Right hindlimb (tissue), 1 donor: ENCODE data around the gene GRIK4.
A peak's percentile ranks its signal among the peaks of the same experiment; 100 is the strongest.

Experiments
- DNase-seq: peaks from one replicate; pipeline ENCODE4 v3.0.0-alpha.2; 2018

The GRIK4 gene

DNA sequence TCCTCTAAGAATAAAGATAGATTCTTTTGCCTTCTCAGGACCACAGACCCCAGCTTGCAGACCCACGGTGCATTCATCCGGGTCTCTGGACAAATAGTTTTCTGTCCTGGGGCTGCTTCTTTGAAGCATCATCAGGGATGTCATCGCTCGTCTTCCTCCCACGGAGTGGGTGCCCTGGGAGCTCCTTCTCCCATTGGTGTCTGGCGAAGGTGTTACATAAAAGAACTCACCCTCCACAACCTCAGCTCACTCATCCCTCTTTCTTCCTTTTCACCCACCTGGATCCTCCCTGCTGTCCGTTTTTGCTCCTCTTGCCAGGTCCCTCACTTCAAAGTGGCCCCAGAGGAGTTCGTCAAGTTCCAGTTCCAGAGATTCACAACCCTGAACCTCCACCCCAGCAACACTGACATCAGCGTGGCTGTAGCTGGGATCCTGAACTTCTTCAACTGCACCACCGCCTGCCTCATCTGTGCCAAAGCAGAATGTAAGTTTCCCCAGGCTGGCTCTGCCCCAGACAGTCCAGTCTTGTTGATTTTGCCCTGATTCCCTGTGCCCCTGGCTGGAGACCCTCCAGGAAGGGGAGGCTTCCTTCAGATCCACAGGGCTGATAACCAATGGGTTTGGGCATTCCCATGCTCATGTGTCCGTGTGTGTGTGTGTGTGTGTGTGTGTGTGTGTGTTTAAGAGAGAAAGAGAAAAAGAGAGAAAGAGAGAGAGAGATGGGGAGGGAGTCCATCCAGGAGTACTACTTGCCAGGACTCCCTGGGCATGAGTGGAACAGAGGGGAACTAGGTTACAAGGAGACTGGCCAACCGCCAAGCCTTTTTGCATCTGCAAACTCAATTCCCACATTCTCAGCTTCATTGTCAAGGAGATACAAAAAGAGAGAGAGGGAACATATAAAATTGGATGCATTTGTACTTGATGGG, 308.2 kb downstream of the GRIK4 start:
- peak; percentile 56 for DNase-seq

DNA sequence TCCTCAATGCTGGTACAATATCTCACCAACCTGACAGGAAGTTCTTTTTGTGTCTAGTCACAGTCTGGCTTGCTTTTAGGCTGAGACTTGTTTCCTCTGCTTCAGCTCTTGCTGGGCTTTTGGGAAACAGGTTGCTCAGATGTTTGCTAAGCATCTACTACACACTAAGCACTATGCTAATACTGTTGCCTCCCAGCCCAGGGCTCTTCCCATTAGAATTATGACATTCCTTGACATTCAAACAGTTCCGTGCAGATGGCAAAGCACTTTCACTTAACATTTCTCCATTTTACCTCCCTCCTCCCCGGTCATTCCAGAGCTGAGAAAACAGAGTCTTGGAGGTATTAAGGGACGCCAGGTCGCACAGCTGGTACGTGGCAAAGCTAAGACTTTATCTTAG, 311.6 kb downstream of the GRIK4 start:
- DNase-seq: no peak

DNA sequence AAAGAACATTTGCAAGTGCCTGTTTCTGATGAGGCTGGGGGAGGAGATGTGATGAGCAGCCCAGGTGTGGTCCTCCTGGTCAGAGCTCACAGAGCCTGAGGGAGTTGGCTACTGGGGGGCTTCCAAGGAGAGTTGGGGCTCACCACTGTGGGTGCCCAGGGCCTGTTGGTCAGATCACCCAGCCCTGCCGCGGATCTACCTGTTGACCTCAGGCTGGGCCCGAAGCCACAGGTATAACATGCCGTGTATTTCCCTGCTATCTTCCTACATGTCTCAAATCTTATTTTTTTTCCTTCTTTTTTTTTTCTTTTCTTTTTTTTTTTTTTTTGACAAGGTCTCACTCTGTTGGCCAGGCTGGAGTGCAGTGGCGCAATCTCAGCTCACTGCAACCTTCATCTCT, 312.7 kb downstream of the GRIK4 start:
- DNase-seq: no peak

DNA sequence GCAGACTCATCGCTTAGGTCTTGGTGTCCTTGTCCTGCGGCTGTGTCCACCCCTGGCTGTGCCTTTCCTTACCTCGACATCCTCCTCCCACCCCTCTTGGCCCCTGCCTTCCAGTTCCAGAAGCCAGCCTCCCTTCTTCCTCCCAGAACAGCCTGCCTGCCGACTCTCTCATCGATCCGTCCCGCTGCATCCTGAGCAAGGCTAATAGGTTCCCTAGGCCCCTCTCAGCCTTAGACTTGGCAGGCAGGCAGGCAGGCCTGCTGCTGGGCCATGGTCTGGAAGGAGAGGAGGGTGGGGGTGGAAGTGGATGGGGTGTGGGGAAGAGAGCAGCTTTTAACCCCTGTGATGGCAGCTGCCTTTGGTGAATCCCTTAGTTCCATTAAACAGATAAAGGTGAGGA, 315.6 kb downstream of the GRIK4 start:
- DNase-seq: peak; percentile 45

DNA sequence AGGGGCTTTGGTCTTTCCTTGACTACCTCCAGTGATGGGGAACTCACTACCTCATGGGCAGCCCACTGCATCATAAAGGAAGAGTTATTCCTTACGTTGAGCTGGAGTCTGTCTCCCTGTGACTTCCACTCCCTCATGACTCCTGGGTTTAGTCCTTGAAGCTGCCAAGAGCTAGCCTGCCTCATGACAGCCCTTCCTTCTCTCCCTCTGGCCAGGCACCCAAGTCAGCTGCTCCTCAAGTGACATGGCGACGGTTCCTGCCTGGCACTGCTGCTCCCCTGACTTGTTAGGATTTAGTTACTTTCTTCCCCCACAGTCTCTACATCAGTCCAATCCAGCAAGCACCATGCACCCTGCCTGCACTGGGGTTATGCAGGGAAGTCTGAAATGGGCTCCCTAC, 316.3 kb downstream of the GRIK4 start:
- no peak for DNase-seq

DNA sequence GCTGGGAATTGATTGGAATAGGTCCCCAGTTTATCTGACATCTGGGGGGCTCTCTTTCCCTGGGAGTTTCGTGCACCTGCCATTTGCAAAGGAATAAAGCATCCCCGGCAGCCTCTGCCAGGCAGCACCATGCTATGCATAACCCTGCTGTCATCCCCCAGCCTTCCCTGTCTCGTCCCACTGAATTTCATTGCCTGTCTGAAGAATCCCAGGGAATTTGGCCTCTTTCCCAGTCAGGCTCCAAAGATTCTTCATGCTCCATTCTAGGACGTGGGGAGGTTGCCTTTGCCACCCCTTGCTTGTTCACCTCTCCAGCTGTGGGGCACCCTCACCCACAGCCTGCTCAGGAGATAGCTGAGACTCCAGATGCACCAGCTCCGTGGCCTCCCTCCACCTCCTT, 317.3 kb downstream of the GRIK4 start:
- no peak for DNase-seq

DNA sequence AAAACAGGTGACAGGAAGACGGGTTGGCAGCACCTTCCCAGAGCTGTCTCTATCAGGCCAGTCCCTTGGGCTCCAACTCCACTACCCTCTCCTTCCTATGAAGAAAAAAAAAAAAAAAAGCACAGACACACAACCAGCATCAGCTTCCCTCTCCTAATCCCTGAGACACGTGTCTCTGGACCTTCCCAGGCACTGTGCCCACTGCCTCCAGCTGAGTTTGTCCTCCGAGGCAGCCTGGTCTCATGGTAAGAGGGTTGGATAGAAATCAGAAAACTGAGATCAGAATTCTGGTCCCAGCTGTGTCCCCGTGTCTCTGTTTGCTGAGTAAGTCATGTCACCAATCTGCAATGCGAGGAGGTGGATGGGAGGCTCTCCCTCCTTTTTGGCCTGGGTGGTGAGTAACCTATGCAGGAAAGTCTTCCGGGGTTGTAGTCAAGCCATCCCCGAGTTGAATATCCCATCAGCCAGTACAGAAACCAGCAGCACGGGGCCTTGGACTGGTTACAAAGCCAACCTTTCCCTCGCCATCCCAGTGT, 318.6 kb downstream of the GRIK4 start:
- DNase-seq: peak; percentile 67

DNA sequence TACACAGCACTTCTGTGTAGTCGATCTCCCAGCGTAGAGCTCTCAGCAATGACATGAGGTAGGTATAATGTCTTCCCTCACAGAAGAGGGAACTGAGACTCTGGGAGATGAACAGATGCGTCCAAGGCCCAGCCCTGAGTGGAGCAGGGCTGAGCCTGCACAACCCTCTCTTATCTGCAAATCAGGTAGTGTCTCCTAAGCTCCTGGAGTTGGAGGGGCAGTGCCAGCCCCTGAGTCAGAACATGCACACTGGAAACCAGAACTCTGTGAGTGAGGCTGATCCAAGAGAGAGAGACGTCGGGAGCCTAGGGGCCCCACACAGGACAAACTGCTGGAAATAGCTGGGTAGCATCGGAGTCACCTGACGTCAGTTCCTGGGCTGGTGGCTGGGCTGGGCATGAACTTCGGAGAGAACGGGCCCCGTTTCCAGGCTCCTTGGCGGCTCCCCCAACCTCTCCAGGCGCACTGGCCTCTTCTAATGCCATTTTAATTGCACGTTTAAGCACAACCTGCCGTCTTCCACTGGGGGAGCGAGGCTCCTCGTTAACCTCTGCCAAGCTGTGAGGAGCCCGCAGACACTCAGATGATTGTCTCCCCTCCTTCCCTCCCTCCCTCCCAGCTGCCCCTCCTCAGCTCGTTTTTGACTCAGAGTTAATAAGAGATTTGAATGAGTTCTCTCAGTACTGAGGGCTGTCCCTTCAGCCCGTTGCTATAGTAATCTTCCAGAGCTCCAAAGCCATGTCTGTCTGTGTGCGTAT, 321.1 kb downstream of the GRIK4 start:
- DNase-seq: peak; percentile 68

DNA sequence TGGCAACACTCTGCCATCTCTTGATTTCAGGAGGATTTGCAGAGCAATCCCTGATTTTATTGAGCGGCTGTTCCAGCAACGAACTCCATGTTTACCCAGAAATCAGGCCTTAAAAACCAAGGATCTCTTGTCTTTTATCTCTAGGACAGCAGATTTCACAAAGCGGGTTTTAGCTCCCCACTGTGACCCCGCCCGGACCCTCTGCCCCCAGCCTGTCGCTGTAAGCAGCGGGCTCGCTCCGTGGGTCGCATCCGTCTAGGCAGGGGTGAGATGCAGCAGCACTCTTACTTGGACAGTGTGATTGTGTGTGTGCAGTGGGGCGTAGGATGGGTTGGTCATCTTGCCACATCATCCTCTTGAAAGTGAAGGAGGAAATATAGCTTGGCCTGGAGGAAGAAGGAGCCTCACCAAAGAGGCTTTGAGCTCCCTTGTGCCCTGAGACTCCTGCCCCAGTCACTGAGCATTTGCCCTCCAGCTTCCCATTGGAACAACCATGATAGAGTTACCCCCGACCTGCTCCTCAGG, 323.2 kb downstream of the GRIK4 start:
- no peak for DNase-seq

DNA sequence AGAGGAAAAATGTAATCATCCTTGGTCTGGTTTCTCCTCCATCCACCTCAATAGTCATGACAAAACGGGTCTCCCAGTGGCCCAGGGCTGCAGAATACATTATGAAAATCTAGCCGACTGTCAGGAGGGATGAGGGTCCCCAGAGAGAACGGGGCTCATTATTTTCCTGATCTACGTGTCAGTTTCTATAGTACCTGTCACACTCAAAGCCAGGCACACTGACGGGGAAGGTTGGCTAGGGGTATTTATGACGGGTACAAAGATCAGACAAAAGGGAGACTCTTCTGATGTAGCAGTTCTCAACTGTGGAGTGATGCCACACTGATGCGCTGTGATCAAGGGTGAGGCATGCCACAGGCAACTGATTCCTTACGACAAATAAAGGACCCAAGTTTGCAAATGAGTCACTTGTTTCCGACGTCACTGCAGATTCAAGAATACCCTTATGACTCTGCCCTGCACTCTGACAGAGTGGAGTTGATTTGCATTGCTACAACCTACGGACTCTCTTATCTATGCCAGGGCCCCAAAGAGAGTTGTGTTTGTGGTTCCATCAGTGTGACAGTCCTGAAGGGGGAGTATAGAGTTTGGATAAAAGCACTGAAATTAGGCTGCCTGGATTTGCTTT, 324.2 kb downstream of the GRIK4 start:
- DNase-seq: no peak

DNA sequence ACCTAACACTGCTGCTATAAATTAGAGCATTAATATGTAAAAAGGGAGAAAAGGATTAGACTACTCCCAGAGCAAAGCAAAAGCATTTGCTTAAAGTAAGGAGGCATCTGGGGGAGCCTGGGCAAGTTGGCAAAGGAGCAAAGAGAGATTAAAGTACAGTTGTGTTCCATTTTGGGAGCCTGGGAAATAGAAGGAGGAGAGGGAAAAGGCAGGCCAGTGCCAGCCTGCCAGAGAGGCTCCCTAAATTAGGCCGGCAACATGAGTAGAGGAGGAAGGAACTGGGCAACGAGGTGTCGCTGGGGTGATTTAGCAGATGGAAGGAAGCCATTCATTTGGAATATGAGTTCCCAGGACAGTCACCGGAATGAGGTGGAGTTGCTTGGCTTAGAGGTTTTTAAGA, 326.1 kb downstream of the GRIK4 start:
- no peak for DNase-seq

DNA sequence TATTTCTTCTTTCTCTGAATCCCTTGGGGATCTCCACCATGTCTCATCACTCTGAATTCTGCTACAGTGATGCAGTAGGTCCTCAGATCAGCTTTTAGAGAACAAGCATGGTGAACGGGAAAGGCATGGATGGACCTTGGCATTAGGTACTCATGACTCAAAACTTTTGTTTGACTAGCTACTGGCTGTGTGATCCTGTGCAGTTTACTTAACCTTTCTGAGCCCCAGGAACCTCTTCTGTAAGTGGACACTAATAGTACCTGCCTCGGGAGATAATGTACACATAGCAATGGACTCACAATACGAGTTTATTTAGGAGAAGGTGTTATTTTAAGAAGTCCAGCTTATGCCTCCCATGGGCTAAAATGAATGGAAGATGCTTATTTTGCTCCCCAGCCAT, 327.7 kb downstream of the GRIK4 start:
- DNase-seq: no peak

DNA sequence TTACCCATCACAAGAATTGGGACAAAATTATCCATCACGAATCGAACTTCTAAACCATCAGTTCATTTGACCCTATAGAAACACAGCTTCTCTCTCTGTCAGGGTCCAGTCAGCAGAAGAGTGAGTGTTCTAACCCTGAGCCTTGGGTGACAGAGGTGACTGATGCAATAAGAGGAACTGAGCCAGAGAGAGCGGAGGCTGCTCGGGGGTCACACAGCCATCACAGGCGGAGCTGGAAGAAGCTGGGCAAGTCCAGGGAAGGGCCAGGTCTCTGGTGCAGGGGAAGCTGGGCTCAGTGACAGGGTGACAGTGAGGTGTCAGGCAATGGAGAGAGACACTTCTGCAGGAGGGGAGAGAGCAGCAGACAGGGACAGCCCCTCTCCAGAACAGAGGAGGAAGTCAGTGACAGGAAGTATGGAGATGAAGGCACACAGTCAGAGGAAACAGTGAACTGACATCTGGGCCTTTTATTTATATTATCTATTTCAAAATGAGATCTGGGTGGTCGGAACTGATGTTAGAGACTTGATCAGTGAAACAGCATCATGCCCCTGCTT, 328.4 kb downstream of the GRIK4 start:
- DNase-seq: no peak

DNA sequence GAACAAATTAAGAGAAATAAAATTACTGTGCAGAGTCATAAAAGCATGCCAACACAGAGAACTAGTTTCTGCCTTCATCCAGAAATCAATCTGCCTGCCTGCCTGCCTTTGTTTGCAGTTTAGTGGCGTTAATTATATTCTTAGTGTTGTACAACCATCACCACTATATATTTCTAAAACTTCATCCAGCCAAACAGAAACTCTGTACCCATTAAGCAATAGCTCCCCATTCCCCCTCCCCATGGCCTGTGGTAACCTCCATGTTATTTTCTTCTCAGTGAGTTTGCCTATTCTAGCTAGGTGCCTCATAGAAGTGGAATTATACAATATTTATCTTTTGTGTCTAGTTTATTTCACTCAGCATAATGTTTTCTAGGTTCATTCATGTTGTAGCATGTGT, 329.1 kb downstream of the GRIK4 start:
- no peak for DNase-seq

DNA sequence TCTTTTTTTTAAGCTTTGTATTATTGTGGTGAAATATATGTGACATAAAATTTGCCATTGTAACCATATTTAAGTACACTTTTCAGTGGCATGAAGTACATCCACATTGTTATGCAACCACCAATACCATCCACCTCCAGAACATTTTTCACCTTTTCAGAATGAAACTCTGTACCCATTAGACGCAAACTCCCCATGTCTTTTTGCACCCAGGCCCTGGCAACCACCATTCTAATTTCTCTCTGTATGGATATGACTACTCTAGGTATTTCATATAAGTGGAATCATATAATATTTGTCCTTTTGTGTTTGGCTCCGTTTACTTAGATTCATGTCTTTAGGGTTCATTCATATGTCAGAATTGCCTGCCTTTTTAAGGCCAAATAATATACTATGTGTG, 329.5 kb downstream of the GRIK4 start:
- DNase-seq: no peak

DNA sequence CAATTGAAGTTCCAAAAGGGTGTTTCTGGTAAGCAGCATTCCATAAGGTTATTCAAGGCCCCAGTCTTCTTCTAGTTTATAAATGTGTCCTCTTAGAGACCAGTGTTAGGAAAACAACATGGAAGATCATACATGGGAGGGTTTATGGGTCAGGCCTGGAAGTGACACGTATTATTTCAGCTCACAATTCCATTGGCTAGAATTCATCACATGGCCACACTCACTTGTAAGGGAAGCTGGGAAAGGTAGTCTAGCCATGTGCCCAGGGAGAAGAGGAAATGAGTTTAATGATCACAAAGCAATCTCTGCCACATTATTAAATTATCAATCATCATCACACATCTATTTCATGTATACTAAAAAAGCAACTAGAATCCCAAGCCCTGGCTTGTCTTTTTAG, 330.6 kb downstream of the GRIK4 start:
- DNase-seq: no peak

DNA sequence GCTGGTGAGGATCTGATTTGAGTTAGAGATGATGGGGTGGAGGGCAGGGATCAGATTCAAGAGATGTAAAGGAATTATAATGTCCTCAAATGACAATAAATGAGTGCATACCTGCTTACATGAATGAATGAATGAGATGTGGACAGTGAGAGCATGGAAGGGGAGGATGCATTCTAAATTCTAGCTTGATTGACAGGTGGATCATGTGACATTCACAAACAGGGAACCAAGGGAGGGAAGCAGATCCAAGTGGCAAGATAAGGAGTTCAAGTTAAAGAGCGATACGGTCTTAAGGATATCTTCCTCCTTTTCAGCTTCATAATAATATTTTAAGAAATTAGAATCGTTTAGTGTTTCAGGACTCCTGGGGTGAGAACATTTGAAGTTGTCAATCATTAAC, 341.9 kb downstream of the GRIK4 start:
- no peak for DNase-seq

DNA sequence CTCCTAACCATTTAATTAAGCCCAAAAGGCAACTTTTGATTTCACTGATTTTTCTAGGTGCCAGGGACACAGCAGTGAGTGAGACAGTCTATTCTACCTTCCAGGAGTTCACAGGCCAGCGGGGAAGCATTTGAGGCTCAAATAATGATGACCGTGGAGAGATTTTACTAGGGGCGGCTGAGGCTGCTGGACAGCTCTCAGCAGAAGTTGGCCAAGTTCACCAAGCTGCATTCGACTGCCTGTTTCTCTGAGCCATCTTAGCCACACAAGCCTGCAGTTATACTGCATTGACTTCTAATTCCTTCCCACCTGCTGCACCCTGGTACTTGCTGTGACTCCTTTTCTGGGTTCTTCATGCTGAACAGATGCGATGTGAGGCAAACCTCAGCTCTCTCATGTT, 343.4 kb downstream of the GRIK4 start:
- DNase-seq: no peak

DNA sequence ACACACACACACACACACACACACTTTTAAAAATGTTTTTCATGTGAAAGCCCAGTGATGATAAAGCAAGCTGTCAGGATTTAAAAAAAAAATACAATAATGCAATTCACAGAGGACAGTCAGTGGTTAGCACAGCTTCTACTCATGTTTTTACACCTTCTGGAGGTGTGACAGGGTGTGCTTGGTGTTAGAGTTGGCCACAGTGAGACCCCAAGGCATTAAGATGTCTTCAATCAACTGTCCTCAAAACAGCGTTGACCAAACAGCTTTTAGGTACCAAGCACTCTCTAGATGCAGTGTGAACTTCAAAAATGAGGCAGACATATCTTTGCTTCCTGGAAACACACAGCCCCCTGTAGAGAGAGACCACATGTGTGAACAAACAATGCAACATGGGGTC, 346.0 kb downstream of the GRIK4 start:
- DNase-seq: no peak

DNA sequence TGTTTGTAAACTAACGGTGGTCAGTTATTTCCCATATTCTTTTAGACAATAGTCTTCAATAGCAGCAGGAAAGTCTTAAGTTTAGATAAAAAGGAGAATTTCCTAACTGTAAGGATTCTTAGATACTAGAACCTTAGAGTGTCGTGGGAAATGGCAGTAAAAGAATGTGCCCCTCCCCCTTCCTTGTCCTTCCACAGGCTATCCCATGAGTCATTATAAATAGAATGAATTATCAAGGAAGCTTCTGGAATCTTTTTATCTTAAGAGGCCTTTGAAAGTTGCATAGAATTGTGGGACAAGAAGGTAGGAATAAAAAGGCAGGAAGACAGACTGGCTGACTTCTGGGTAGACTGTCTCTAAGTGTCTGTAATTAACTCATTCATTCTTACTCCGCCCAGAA, 347.2 kb downstream of the GRIK4 start:
- no peak for DNase-seq

DNA sequence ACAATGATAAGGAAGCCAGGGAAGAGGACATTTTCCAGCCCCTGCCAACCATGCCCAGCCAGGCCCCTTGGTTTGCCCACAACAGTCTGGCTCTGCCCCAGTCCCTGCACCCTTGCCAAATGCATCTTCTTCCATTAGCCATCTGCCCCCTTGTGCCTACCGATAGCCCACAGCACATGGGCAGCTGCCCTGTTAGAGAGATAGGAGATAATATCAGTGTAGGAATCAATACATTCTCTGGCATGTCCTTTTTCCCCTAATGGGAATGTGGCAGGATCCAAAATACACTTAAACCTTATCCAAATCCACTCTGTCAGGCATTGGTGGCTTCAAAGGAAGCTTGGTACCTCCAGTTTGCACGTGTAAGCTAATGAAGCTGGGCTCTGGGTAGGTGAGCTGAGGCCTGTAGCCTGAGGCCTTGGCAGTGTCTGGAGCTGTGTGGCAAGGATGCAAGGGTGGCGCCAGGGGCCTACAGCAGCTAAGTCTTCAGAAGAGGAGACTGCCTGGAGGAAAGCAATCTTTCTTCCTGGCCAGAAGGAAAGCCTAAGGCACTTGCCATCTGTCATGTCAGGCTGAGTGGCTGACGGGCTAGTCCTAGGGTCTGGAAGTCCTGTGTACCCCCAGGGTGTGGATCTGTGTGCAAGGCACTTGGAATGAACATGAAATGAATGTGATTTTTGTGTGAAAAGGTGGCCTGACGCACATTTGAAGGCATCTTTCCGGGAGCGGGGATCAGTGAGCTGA, 348.2 kb downstream of the GRIK4 start:
- DNase-seq: no peak

DNA sequence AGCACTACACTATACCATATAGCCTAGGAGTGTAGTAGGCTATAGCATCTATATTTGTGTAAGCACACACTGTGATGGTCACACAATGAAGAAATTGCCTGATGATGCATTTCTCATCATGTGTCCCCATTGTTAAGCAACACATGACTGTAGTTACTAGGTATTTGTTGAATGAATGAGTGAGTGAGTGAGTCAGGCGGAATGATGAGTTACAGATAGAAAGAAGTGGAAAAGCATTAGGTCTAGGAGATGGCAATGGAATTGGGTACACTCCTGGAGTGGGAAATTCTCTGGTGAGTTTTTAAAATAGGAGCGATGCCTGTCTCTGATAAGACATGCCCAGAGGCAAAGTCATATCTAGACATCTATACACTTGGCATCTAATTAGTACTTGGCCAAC, 351.8 kb downstream of the GRIK4 start:
- DNase-seq: no peak
